ENCODE data around the gene ANKRD60. TPM values are rescaled to one million over a fixed set of nuclear protein-coding genes. Genes with fewer than 3 reads are reported as not detected.
A peak's percentile ranks its signal among the peaks of the same experiment; 100 is the strongest.

ANKRD60 gene
- total RNA-seq, 4 donors from 2014 or later: not detected

GRCh38 chr20:58238490-58238889, 10.0 kb upstream of the ANKRD60 start:
- intact Hi-C loops (cut with DNase I; ENCODE audit: low total_unique reads): loop anchor here (10.0 kb wide), 2 partner anchors 406 to 616 kb away; partner anchors contain the start of genes GNAS and GNAS-AS1
- H3K4me3 ChIP-seq (ENCODE audit: low read depth, poor library complexity, severe bottlenecking): no peak overlapping the region
- no peak for TF ChIP-seq POLR2A (IDR thresholded peaks at IDR 0.05)
- TF ChIP-seq CTCF (IDR thresholded peaks at IDR 0.05): no peak
- no peak for DNase-seq (ENCODE audit: low spot score in 2 of 2)
- 76 to 78% methylated on average over 8 of the region's 8 CpGs for WGBS, 2 donors

GRCh38 chr20:58237318-58238132, 9.1 kb upstream of the ANKRD60 start:
- no peak for DNase-seq (ENCODE audit: low spot score in 2 of 2)
- no peak overlapping the region for H3K4me3 ChIP-seq (ENCODE audit: low read depth, poor library complexity, severe bottlenecking)
- intact Hi-C loops (cut with DNase I; ENCODE audit: low total_unique reads): loop anchor here (10.0 kb wide), 2 partner anchors 407 to 617 kb away; partner anchors contain the start of genes GNAS and GNAS-AS1
- WGBS, 2 donors: 54 to 55% methylated on average over 7 of the region's 7 CpGs
- TF ChIP-seq CTCF (IDR thresholded peaks at IDR 0.05) (no peak), POLR2A (IDR thresholded peaks at IDR 0.05) (no peak)

GRCh38 chr20:58236612-58237317, 8.3 kb upstream of the ANKRD60 start:
- peak; percentile 63 to 94 for DNase-seq (ENCODE audit: low spot score in 2 of 2)
- intact Hi-C loops (cut with DNase I; ENCODE audit: low total_unique reads): loop anchor here (10.0 kb wide), 2 partner anchors 408 to 618 kb away; partner anchors contain the start of genes GNAS and GNAS-AS1
- TF ChIP-seq POLR2A (IDR thresholded peaks at IDR 0.05) (no peak), CTCF (IDR thresholded peaks at IDR 0.05) (peak in 2 of 3 donors; percentile 68 to 76)
- WGBS, 2 donors: 1% methylated on average over 43 of the region's 43 CpGs
- no peak overlapping the region for H3K4me3 ChIP-seq (ENCODE audit: low read depth, poor library complexity, severe bottlenecking)

- WGBS, 2 donors: 80 to 84% methylated on average over 5 of the region's 5 CpGs
- no peak for DNase-seq (ENCODE audit: low spot score in 2 of 2)
- no peak overlapping the region for H3K4me3 ChIP-seq (ENCODE audit: low read depth, poor library complexity, severe bottlenecking)
- TF ChIP-seq CTCF (IDR thresholded peaks at IDR 0.05): no peak
- no peak for TF ChIP-seq POLR2A (IDR thresholded peaks at IDR 0.05)
- intact Hi-C loops (cut with DNase I; ENCODE audit: low total_unique reads): loop anchor here (10.0 kb wide), 2 partner anchors 410 to 620 kb away; partner anchors contain the start of genes GNAS and GNAS-AS1
Measured at GRCh38 chr20:58235010-58235409, 6.6 kb upstream of the ANKRD60 start.

GRCh38 chr20:58233881-58234528, 5.6 kb upstream of the ANKRD60 start:
- H3K4me3 ChIP-seq (ENCODE audit: low read depth, poor library complexity, severe bottlenecking): no peak overlapping the region
- no peak for DNase-seq (ENCODE audit: low spot score in 2 of 2)
- TF ChIP-seq CTCF (IDR thresholded peaks at IDR 0.05) (peak in 1 of 3 donors; percentile 22), POLR2A (IDR thresholded peaks at IDR 0.05) (no peak)
- intact Hi-C loops (cut with DNase I; ENCODE audit: low total_unique reads): loop anchor here (10.0 kb wide), 2 partner anchors 411 to 621 kb away; partner anchors contain the start of genes GNAS and GNAS-AS1
- WGBS, 2 donors: 57% methylated on average over 8 of the region's 8 CpGs

All from lower leg skin (tissue), 4 donors.